Small intestine (tissue), 7 donors: ENCODE results near the gene LIPE. TPM values are rescaled to one million over a fixed set of nuclear protein-coding genes. Genes with fewer than 3 reads are reported as not detected.

ENCODE experiments used
- DNase-seq, 2 donors: peaks; one replicate each; pipeline versions ENCODE4 v3.0.0 to v3.0.0-alpha.2; 2013
- FAIRE-seq: peaks from 2 replicates; lab custom pipeline; 2012; peaks lifted over from hg19 to GRCh38; lab: Jason Lieb, UNC
- H3K27ac ChIP-seq, 3 donors: one replicate each; pipeline ENCODE4 v1.5.1; 2013; ENCODE audit warnings: low read length in 2 of 3, mild to moderate bottlenecking in 2 of 3, control low read depth in 1 of 3, inconsistent platforms in 1 of 3, low read depth in 1 of 3, moderate library complexity in 1 of 3
- H3K27me3 ChIP-seq, 3 donors: one replicate each; pipeline ENCODE4 v1.6.1; 2013; ENCODE audit warnings: low read length in 3 of 3, inconsistent platforms in 1 of 3; ENCODE audit not compliant: control insufficient read depth in 3 of 3, insufficient read depth in 3 of 3
- H3K36me3 ChIP-seq, 3 donors: one replicate each; pipeline ENCODE4 v1.6.1; 2013; ENCODE audit warnings: low read length in 3 of 3, inconsistent platforms in 1 of 3, low read depth in 1 of 3, mild to moderate bottlenecking in 1 of 3, moderate library complexity in 1 of 3; ENCODE audit not compliant: control insufficient read depth in 3 of 3, insufficient read depth in 2 of 3
- H3K4me1 ChIP-seq, 3 donors: one replicate each; pipeline ENCODE4 v1.6.1; 2013; ENCODE audit warnings: low read length in 2 of 3, inconsistent platforms in 1 of 3, low read depth in 1 of 3, mild to moderate bottlenecking in 1 of 3, moderate library complexity in 1 of 3; ENCODE audit not compliant: control insufficient read depth in 3 of 3, insufficient read depth in 2 of 3
- H3K4me3 ChIP-seq, 3 donors: one replicate each; pipeline ENCODE4 v1.5.1; 2013; ENCODE audit warnings: low read length in 3 of 3, control low read depth in 1 of 3, inconsistent platforms in 1 of 3, low read depth in 1 of 3, mild to moderate bottlenecking in 1 of 3, moderate library complexity in 1 of 3
- H3K9me3 ChIP-seq, 2 donors: one replicate each; pipeline ENCODE4 v1.6.1; 2013; ENCODE audit warnings: low read depth in 1 of 2, low read length in 1 of 2; ENCODE audit not compliant: control insufficient read depth in 2 of 2, insufficient read depth in 1 of 2
- WGBS, 3 donors: extraction: QIAGEN DNeasy Blood & Tissue Kit; methylation state at CpG; one replicate each; pipeline ENCODE4 v1.1.7; 2013; 5-methylcytosine and 5-hydroxymethylcytosine counted together
- polyA plus RNA-seq, 4 donors: library from polyadenylated mRNA; stranded (reverse) in 3 of 4; unstranded in 1 of 4; fragments of 200-250 nt in 3 of 4; fragments of 120-200 nt in 1 of 4; gene quantifications; one replicate each; pipeline versions ENCODE4 v1.2.1 to v1.2.3, GENCODE V29; 2013
- donor health status: healthy with polysubstance abuse.
- donor health status: control.
- donor health status: control.
- donor health status: Bipolar disorder and iron deficiency.
- donor health status: healthy.

LIPE gene
- polyA plus RNA-seq, 4 donors: 10.1 to 40.2 (median 19.7) TPM

DNA sequence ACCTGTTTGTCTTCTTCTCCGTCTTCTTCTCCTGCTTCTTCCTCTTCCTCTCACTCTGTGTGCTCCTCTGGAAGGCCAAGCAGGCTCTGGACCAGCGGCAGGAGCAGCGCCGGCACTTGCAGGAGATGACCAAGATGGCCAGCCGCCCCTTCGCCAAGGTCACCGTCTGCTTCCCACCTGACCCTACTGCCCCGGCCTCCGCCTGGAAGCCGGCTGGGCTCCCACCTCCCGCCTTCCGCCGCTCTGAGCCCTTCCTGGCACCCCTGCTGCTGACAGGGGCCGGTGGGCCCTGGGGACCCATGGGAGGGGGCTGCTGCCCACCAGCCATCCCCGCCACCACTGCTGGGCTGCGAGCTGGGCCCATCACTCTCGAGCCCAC lies 51.0 kb downstream of the LIPE start:
- H3K36me3 ChIP-seq: peaks cover 0 to 48% (median 0%) of the 10 kb centered on the region in 3 donors
- 95 to 97% (median 96%) methylated on average over 16 to 17 of the region's 17 CpGs for WGBS, 3 donors
- H3K27me3 ChIP-seq: no peaks in the 10 kb centered on the region
- no peak overlapping the region for H3K27ac ChIP-seq
- no peak overlapping the region for H3K4me3 ChIP-seq
- peaks cover 0 to 6% of the 10 kb centered on the region in 2 donors for H3K9me3 ChIP-seq
- peaks cover 0 to 16% (median 2%) of the 10 kb centered on the region in 3 donors for H3K4me1 ChIP-seq
- FAIRE-seq (no peak), DNase-seq (no peak)

- no peak for FAIRE-seq
- H3K4me1 ChIP-seq: peaks cover 0 to 16% (median 2%) of the 10 kb centered on the region in 3 donors
- H3K36me3 ChIP-seq: peaks cover 0 to 52% (median 0%) of the 10 kb centered on the region in 3 donors
- H3K27ac ChIP-seq: no peak overlapping the region
- H3K9me3 ChIP-seq: peaks cover 0 to 6% of the 10 kb centered on the region in 2 donors
- H3K4me3 ChIP-seq: no peak overlapping the region
- 93 to 95% (median 95%) methylated on average over 51 to 54 of the region's 54 CpGs for WGBS, 3 donors
- DNase-seq: no peak
- no peaks in the 10 kb centered on the region for H3K27me3 ChIP-seq
Measured at GRCh38 chr19:42375415-42376176, 51.6 kb downstream of the LIPE start.

DNA sequence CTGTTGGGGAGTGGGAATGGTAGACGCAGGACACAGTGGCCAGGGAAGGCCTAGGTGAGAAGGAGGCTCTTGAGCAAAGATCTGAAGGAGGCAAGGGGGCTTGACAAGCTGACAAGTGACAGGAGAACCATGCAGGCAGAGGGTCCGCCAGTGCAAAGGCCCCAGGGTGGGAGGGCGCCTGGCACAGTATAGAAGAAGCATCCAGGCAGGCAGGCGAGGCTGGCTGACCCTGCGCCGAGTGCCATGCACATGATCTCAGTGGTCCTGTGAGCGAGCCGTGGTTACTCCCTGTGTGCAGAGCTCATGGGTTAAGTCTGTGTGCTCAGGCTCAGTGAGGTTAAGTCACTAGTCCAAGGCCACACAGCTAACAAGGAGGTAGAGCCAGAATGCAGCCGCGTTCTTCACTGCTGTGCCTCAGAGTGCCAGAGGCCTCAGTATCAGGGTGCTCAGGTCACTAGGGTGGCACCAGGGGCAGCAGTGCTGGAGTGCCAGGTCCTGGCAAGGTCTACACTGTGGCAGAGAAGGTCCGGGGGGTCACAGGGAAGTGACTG lies 52.3 kb downstream of the LIPE start:
- DNase-seq (no peak), FAIRE-seq (no peak)
- H3K27ac ChIP-seq: no peak overlapping the region
- no peaks in the 10 kb centered on the region for H3K27me3 ChIP-seq
- peaks cover 0 to 19% (median 2%) of the 10 kb centered on the region in 3 donors for H3K4me1 ChIP-seq
- peaks cover 0 to 59% (median 0%) of the 10 kb centered on the region in 3 donors for H3K36me3 ChIP-seq
- peaks cover 0 to 6% of the 10 kb centered on the region in 2 donors for H3K9me3 ChIP-seq
- no peak overlapping the region for H3K4me3 ChIP-seq
- WGBS, 3 donors: 94 to 95% (median 94%) methylated on average over 11 of the region's 11 CpGs

DNA sequence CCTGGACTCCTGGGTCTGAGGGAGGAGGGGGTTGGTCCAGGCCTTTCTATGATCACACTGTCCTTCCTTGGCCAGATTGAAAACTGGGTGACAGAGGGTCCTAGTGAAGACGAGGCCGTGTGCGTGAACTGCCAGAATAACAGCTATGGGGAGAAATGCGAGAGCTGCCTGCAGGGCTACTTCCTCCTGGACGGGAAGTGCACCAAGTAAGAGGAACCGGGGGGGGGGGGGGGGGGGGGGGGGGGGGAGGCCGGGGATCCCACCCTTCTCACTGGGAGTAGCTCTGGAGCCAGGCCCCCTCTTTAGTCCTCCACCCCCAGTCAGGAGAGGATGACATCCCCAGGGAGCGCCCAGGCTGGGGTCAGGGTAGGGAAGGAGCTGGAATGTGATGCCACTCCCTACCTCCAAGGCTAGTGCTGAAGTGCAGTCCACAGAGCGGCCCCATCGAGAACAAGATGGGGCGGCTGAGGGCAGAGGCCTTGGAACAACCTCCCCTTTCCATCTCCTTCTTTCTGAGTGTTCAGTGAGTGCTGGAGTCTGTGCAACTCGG lies 56.5 kb downstream of the LIPE start:
- Histone ChIP-seq H3K4me3 (no peak overlapping the region), H3K27ac (no peak overlapping the region), H3K36me3 (peaks cover 0 to 71% (median 0%) of the 10 kb centered on the region in 3 donors), H3K9me3 (no peaks in the 10 kb centered on the region), H3K27me3 (no peaks in the 10 kb centered on the region), H3K4me1 (peaks cover 0 to 3% (median 0%) of the 10 kb centered on the region in 3 donors)
- FAIRE-seq (no peak), DNase-seq (peak in 1 of 2 donors; percentile 64)
- 82 to 98% (median 85%) methylated on average over 8 to 12 of the region's 12 CpGs for WGBS, 3 donors

DNA sequence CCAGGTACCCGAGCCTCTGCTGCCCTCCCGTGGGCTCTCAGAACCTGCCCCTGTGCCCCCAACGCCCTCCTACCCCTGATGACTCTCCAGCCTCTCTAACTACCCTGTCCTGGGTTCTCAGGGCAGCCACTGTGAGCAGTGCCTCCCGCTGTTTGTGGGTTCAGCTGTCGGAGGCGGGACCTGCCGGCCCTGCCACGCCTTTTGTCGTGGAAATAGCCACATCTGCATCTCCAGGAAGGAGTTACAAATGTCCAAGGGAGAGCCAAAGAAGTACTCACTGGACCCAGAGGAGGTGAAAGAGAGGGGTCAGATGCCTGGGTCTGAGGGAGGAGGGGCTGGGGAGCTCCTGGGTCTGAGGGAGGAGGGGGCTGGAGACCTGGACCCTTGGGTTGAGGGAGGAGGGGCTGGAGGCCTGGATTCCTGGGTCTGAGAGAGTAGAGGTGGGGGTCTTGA lies 57.1 kb downstream of the LIPE start:
- Histone ChIP-seq H3K27ac (no peak overlapping the region), H3K36me3 (peaks cover 0 to 67% (median 0%) of the 10 kb centered on the region in 3 donors), H3K4me1 (peaks cover 0 to 3% (median 0%) of the 10 kb centered on the region in 3 donors), H3K27me3 (no peaks in the 10 kb centered on the region), H3K9me3 (no peaks in the 10 kb centered on the region), H3K4me3 (no peak overlapping the region)
- FAIRE-seq: no peak
- WGBS, 3 donors: 57 to 68% (median 65%) methylated on average over 9 of the region's 9 CpGs
- peak in 1 of 2 donors; percentile 16 for DNase-seq

DNA sequence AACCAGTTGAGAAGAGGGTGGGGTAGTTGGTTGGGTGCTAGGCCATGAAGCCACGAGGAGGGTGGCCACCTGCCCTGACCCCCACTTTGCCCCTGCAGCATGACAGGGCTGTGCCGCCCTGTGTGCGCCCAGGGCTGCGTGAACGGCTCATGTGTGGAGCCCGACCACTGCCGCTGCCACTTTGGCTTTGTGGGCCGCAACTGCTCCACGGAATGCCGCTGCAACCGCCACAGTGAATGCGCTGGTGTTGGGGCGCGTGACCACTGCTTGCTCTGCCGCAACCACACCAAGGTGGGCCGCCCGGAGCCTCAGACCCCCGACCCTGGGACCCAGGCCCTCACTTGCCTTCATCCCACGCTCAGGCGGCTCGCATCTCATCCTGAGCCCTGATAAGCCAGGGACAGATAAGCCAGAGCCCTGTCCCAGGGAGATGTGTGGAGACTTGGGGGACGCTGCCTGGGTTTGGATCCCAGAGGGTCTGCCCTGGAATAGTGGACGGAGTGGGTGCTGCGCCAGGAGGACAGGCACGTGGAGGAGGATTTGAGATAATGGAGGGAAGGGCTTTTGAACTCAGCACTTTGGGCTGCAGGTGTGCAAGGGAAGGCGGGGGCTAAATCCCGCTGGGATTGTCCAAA lies 57.6 kb downstream of the LIPE start:
- Histone ChIP-seq H3K9me3 (no peaks in the 10 kb centered on the region), H3K4me1 (peaks cover 0 to 3% (median 0%) of the 10 kb centered on the region in 3 donors), H3K4me3 (no peak overlapping the region), H3K36me3 (peaks cover 0 to 66% (median 0%) of the 10 kb centered on the region in 3 donors), H3K27ac (no peak overlapping the region), H3K27me3 (no peaks in the 10 kb centered on the region)
- DNase-seq (no peak), FAIRE-seq (no peak)
- 91 to 93% (median 92%) methylated on average over 27 of the region's 27 CpGs for WGBS, 3 donors

GRCh38 chr19:42368765-42369164 lies 58.4 kb downstream of the LIPE start:
- H3K4me3 ChIP-seq: no peak overlapping the region
- H3K27me3 ChIP-seq: no peaks in the 10 kb centered on the region
- FAIRE-seq (no peak), DNase-seq (no peak)
- H3K36me3 ChIP-seq: peaks cover 0 to 69% (median 0%) of the 10 kb centered on the region in 3 donors
- no peak overlapping the region for H3K27ac ChIP-seq
- peaks cover 0 to 3% of the 10 kb centered on the region in 2 donors for H3K9me3 ChIP-seq
- 91 to 93% (median 92%) methylated on average over 15 of the region's 15 CpGs for WGBS, 3 donors
- H3K4me1 ChIP-seq: peaks cover 0 to 3% (median 0%) of the 10 kb centered on the region in 3 donors

GRCh38 chr19:42368360-42368759 lies 58.8 kb downstream of the LIPE start:
- 94 to 98% (median 95%) methylated on average over 11 of the region's 11 CpGs for WGBS, 3 donors
- Histone ChIP-seq H3K4me1 (peaks cover 0 to 3% (median 0%) of the 10 kb centered on the region in 3 donors), H3K27me3 (no peaks in the 10 kb centered on the region), H3K36me3 (peaks cover 0 to 70% (median 0%) of the 10 kb centered on the region in 3 donors), H3K9me3 (peaks cover 0 to 6% of the 10 kb centered on the region in 2 donors), H3K4me3 (no peak overlapping the region), H3K27ac (no peak overlapping the region)
- FAIRE-seq (no peak), DNase-seq (no peak)
